ENCODE data around the gene NLE1.

GRCh38 chr17:35185849-35186248, 43.7 kb upstream of the NLE1 start:
- no peak for TF ChIP-seq POLR2A (IDR thresholded peaks at IDR 0.05; ENCODE audit: low read length)
- TF ChIP-seq GATA1 (IDR thresholded peaks at IDR 0.05; ENCODE audit: low read depth, low read length): no peak
